HG02885 (cell line): ENCODE measurements around the gene OPN4.

Source experiments
- ATAC-seq: cut with Tn5 transposase; IDR thresholded peaks from one replicate; pipeline ENCODE4 v1.9.1; 2021; ENCODE audit warnings: mild to moderate bottlenecking; ENCODE audit not compliant: unreplicated experiment, poor library complexity

The OPN4 gene

DNA sequence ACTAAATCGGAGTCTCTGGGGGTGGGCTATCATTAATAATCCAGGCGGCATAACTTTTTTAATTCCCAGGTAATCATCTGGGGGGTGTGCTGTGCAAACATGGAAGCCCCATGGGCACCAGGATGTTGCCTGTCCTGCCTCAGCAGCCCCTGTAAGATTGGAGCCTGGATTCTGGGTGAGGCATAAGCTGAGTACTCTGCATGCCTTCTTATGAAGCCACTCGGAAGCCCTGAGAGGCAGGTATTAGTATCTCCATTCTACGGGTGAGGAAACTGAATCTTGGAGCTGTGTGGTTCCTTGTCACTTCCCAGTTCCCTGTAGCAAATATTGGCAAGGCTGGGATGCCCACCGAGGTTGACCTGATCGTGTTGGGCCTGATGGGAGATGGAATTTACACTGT lies 7.4 kb upstream of the OPN4 start:
- ATAC-seq = no peak

DNA sequence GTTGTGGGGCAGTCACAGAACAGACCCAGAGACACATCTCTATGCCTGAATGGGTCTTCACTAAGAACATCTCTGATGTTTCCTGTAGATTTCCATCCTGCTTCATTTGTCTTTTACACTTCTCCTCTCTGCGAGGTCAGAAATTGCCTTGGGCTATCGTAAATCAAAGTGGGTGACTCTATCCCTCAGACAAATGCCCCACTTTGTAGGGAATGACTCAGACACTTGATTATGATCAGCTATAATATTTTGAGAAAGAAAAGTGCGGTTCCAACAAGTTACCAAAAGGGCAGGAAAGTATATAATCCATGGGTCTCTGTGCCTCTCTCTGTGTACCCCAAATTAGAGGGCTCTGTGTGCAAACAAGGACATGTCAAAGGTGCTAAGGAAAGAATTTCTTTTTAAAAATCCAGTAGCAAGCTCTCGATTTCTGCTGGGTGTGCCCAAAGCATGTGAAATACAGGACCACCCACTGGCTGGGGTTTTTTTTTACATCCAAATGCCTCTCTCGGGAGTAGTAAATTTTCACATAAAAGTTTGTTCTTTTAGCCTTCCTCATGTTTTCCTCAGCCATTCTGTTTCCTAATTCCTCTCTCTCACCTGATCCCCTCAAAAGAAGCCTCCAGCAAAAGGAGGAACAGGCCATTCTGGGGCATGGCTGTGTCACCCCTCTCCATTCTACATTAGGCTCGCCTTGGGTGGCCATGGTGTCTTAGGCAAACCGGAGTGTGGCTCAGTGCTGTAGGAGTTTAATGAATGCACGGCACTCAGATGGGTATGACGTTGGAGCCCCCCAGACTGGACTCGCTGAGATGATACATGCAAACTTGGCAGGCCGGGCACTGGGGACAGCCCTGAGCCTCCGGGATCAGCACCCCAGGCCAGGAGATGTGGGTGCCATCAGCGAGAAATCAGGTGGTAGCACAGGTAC lies 6.3 kb upstream of the OPN4 start:
- no peak for ATAC-seq

DNA sequence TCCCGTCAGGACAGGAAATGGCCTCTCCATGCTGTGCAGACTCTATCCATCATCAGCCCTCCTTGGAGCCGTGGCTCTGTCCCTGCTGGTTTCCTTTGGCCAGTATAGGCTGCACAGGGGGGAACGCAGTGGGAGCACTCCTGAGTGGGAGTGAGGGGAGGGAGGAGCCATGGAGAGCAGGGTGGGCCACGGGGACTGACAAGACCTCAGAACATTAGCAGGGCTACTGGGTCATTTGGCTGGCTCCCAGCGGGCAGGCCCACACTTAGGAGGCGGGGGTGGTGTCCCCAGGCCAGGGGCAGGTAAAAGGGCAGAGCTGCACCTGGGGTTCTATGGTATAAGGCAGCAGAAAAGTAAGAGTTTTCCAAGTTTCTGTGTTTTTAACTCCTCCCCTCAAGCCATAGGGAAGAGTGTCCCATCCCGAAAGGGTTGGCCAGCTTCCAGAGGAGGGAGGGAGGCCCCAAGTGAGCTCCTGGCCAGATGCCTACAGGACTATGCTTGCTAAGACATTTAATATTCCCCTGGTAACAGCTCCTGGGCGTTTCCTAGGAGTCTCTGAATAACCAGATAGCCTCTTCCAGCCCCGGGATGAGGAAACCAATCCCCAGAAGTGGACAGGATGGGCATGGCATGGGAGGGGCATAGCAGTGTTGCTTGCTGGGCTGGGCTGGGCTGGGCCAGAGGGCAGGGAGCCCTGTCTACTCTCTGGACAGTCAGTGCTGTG lies 5.5 kb upstream of the OPN4 start:
- ATAC-seq = no peak

DNA sequence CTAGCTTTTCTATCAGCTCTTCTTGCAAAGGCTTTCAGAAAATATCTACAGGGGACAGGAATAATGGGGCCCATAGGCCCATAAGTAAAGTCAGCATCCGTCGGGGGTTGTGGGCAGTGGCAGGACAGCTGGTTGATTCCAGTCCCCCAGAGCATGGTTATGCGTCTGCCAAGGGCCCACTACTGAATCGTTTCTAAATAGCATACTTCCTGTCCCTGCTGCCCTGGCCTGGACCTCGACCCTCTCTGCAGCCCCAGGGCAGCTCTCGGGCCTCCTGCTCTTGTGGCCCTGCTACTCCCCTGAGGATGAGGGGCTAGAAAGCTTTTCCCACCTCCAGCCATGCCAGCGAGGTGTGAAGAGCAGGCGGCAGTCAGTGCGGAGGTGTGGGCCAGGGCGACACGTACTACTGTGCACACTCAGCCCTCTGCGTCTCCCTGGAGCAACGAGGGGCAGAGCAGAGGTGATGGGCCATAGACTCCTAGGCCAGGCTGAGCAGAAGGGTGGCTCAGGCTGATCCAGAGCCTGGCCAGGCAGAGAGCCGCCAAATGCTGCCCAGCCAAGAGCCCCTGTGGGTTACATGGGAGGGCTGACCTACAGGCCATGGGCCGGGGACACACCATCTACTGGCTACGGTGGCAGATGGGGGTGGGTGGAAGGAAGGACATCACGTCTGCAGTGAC lies 4.7 kb upstream of the OPN4 start:
- ATAC-seq = no peak

DNA sequence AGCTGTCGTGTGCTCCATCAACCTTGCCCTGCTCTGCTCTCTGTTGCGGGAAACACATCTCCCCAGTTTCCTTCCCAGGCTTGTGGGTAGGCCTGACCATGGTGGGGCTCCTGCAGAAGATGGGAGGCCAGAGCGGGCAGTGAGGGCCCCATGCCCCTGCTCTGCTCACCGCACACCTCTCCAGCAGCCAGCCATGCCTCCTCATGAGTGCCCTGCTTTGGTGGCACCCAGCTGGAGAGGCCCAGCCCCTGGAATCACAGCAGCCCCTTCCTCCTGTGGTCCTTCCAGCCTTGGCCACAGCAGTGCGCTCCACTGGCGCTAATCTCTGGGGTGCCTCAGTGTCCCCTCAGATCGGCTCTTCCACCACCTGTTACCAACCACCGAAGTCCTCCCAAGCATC lies 4.2 kb upstream of the OPN4 start:
- no peak for ATAC-seq

DNA sequence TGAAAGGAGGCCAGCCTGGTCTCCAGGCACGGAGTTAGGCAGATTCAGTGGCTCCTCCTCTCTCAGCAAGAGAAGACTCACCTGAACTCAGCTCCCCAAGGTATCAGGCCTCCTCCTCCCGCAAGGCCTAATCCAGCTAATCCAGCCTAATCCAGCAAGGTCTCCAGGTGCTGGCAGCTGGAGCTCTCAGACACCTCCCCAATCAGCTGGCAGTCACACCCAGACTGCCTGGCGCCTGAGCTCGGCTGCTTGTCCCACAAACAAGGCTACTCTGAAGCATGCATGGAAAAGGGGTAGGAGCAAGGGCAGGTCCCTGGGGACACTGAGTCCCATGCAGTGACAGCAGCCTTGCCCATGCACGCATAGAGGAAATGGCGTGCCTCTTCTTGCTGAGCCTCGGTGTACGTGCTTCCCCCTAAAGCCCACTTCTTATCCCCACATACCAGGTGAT lies 3.3 kb upstream of the OPN4 start:
- no peak for ATAC-seq

DNA sequence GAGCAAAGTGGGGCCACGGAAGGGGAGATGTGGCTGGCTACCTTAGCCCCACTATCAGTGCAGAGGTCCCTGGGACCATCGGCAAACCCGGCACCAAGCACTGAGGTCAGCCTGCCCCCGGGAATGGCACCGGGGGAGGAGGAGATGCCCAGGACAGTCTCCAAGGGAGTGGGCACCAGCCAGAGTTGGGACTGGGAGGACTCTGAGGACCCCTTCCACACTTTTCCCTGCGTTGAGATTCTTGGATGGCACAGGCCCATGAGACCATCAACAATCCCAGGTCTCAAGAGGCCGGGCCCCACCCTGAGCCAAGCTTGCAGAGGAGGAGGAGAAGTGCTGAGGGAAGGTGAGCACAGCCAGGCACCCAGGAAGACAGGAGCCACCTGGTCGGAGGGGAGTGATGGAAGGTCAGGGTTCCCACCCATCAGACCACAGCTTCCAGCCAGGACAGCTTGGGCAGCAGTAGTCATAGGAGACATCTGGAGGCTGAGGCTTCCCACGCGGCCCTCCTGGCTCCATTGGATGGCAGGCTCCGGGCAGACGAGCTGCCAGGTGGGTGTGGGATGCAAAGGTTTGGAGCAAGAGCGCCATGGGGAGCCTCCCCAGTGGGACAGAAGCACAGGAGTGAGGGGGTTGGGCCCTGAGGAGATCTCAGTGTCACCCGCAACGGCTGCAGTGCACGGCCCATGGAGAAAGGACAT lies 2.6 kb upstream of the OPN4 start:
- no peak for ATAC-seq

DNA sequence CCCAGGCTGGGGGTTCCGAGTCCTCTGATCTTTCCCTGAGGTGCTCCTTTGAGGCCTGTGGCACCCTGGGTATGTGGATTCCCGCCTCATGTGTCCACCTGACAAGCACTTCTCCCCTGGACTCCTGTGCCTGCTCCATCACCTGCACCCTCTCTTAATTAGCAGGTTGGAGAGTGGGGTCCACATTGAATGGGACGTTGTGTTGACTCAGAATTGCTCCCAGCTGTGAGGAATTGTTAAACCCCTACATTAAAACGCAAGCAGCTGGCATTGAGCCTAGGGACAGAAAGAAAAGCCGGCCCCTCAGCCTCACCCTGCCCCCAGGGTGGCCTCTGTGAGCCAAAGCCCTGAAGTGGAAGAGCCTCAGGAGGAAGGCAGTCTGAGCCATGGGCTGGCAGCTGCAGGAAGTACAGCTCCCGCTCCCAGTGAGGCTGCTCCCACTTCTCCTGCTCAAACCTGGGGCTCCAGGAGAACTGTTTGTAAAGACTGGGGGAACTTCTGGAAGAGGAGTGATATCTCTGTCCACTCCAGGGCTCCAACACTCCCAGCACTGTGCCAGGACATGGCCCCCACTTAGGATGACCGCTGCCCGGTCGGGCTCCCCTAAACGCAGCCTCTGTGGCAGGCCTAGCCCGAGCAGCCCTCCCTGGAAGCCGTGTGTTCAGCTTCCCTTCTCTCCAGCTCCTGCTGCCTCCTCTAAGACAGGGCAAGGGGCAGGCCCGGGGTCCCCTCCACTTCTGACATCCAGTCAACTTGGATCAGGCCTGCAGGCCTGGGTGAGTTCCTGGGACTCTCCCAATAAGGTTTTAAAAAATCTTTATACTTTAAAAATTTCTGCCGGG lies 1.8 kb upstream of the OPN4 start:
- no peak for ATAC-seq

DNA sequence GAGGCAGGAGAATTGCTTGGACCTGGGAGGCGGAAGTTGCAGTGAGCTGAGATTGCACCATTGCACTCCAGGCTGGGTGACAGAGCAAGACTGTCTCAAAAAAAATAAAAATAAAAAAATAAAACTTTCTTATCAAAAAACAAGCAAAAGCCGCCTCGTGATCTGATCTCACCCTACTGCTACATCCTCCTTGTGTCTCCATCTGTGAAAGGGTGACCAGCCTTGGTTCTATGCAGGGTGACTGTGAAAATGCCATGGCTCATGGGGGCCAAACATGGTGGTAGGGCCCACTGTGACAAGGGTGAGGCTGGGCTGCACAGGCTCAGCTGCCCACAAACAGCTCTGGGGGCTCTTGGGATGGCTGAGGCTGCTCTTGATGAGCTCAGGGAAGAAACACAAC lies 968 bp upstream of the OPN4 start:
- ATAC-seq = no peak

DNA sequence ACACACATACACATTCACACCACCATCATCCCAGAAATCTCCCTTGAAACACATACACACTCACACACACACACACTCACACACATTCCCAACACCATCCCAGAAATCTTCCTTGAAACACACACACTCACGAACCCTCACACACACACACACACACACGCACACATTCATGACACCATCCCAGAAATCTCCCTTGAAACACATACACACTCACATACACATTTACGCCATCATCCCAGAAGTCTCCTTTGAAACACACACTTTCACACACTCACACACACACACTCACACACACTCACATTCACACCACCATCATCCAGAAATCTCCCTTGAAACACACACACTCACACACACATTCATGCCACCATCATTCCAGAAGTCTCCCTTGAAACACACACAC lies 360 bp upstream of the OPN4 start:
- no peak for ATAC-seq

DNA sequence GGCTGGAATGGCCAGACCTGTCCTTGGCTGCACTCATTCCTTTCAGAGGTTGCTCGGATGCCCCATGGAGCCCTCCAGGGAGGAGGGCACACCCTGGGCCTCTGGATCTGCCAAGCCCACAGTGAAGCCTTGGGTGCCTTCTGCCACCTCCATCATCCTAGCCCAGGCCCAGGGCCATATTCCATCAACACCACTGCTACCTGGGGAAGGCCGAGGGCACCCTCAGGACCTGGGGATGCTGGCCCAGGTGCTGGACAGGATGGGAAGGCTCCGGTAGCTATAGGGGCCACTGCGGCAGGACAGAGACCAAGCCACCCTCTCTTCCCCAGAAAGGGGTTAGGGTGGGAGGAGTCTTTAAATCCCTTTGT lies 810 bp downstream of the OPN4 start:
- no peak for ATAC-seq

DNA sequence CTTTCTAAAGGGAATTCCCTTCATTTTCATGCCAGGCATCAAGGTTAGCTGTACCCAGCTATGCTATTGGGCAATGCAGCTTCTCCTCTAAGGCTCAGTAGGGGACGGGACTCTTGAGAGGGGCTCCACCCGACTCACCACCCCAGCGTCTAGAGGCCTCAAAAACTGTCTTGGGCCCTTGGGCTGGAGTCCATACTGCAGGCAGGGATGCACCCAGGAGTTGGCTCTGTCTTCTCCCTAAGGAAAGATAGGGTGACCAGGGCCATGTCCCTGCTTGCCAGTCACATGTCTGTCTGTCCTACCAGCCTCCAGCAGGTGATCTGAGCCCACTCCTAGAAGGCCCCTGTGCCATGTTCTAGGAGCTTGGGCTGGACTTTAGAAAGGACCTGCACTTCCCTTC lies 1.2 kb downstream of the OPN4 start:
- no peak for ATAC-seq

DNA sequence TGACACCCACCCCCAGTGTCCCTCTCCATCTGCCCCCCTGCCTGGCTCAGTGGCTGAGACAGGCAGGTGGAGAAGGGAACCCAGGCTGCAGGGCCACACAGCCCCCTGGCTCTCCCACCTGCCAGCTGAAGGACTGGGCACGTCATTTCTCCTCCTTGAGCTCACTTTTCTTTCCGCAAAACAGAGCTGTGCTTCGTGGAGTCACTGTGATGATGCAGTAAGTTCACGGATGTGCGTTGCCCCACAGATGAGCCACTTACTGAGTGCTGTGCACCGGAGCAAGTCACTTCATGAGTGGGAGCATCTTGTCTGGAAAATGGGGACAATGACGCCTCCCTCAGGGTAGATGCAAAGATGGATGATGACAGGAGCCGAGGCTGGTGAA lies 2.7 kb downstream of the OPN4 start:
- ATAC-seq = no peak

DNA sequence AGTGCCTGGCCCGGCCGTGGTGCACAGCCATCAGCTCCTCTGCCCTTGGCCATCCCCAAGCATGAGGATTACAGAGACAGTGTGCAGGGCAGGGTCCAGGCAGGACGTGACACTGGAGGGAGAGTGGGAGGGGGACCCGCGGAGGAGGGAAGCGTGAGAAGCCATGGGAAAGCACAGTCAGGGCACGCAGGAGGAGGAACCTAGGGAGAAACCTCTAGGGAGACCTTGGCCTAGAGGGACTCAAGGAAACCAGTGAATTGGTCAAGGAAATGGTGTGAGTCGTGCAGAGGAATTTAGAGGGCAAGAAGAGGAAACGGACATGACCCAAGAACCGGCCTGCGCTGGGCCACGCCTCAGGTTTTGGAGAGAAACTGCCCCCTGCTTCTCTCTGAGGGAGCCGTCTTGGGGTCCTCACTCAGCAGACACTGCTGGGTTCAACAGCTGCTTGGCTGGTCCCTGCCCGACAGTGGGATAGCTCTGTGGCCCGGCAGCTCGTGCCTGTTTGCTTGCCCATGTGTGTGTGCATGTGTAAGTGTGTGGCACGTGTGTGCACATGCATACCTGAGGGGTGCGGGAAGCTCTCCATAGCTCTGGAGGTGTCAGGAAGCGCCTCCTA lies 3.2 kb downstream of the OPN4 start:
- no peak for ATAC-seq

DNA sequence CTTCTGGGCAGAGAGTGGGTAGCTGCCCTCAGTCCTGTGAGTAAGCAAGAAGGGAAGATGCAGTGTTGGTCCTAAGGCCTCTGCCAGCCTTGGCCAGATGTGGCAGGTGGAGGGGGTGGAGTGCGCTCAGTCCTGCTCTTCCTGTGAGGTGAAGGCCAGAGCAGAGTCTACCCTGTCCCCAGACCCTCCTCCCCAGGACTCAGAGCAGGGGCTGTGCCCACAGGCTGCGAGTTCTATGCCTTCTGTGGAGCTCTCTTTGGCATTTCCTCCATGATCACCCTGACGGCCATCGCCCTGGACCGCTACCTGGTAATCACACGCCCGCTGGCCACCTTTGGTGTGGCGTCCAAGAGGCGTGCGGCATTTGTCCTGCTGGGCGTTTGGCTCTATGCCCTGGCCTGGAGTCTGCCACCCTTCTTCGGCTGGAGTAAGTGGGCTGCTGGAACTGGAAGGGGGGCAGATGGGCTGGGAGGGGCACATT lies 4.0 kb downstream of the OPN4 start:
- no peak for ATAC-seq

DNA sequence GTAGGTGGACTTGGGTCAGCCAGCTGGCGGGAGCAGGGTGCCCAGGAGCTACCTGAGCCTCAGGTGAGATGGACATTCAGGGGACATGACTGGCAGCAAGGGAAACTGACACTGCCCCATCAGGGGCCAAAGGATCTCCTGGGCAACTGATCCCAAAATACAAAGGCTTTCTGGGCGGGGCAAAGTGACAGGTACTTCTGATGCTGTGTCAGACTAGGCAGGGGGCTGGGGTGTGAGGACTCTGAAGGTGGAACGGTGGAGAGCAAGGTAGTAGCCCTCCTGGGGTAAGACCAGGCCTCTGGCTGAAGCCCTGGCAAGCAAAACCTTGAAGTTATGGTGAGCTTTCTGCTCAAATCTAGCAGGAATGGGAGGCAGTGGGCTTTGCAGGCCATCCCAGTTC lies 4.4 kb downstream of the OPN4 start:
- no peak for ATAC-seq

DNA sequence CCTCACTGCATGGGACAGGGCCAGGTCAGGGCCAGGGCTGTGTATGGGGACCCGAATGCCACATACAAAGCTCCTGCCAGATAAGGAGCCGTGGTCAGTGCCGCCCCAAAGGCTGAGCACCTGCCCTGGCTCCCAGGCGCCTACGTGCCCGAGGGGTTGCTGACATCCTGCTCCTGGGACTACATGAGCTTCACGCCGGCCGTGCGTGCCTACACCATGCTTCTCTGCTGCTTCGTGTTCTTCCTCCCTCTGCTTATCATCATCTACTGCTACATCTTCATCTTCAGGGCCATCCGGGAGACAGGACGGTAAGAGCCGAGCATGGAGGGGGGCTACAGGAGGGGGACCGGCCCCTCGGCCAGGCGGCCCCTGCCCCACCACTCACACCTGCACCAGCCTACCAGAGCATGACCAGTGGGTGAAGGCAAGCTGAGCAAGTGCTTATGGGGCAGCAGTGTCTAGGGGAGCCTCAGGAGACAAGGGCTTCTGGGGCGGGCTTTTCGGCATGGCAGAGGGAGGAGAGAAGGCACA lies 4.9 kb downstream of the OPN4 start:
- no peak for ATAC-seq

DNA sequence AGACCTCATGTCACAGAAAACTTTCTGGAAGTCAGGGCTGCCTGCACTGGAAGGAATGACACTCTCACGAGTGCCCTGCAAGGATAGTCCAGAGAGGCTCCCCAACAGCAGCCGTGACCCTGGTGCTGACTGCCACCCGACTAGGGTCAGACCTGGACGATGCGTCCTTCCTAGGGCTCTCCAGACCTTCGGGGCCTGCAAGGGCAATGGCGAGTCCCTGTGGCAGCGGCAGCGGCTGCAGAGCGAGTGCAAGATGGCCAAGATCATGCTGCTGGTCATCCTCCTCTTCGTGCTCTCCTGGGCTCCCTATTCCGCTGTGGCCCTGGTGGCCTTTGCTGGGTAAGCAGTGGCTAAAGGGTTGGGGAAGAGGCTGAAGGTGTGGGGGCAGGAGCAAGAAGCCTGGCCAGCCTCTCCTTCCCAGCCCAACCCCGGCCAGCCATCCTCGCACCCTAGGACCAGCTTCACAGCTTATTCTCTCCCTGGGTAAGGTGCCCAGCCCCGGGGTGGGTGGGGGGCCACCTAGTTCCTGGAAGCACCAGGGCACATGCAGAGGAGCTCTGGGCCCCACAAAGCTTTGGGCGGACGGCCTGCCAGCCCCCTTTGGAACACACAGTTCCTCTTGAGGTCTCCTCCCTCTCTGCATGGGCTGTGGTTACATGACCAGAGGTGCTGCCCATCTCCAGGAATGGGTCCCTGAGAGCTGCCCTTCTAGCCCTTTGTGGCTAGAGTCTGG lies 5.5 kb downstream of the OPN4 start:
- no peak for ATAC-seq
